Colonic mucosa (tissue), 4 donors: Measurements from ENCODE around the gene ANKRD27. TPM values are rescaled to one million over a fixed set of nuclear protein-coding genes. Genes with fewer than 3 reads are reported as not detected.
"Not testable (repeated sequence)": the region's sequence is repeated elsewhere in the genome, so short reads cannot be mapped to it uniquely, and the experiment has no call there.

ENCODE experiments used
- DNase-seq: peaks from one replicate; pipeline ENCODE4 v3.0.0-alpha.2; 2020
- H3K27ac ChIP-seq: fragments of 200-600 bp; one replicate; pipeline ENCODE4 v1.8.0; 2021
- H3K27me3 ChIP-seq: fragments of 200-600 bp; one replicate; pipeline ENCODE4 v1.8.0; 2021
- H3K36me3 ChIP-seq: fragments of 200-600 bp; one replicate; pipeline ENCODE4 v1.8.0; 2021
- H3K4me1 ChIP-seq: fragments of 200-600 bp; one replicate; pipeline ENCODE4 v1.8.0; 2021; ENCODE audit warnings: mild to moderate bottlenecking
- H3K4me3 ChIP-seq: fragments of 200-600 bp; one replicate; pipeline ENCODE4 v1.8.0; 2021
- H3K9ac ChIP-seq, 2 donors: one replicate each; pipeline ENCODE4 v1.7.0; 2013; ENCODE audit warnings: control low read depth in 2 of 2, low read depth in 2 of 2, low read length in 2 of 2
- H3K9me3 ChIP-seq: fragments of 200-600 bp; one replicate; pipeline ENCODE4 v1.8.0; 2021
- CTCF ChIP-seq: fragments of 200-600 bp; IDR thresholded peaks from one replicate; pipeline ENCODE4 v1.8.0; 2022; ENCODE audit warnings: antibody characterized with exemption, mild to moderate bottlenecking
- intact Hi-C: fragments of 100-400 bp; cut with DNase I; formaldehyde crosslinking; loops from one replicate; pipeline ENCODE4 v1.14.1; 2022
- total RNA-seq, 2 donors: library from RNA; stranded (reverse); fragmentation: NEBNext Ultra II Directional in 1 of 2; extraction: Animal tissue kit (Norgen Biotek cat#: 25700) in 1 of 2; gene quantifications; one replicate each; pipeline ENCODE4 v1.2.1, GENCODE V29; 2021
- donor health status: healthy.
- donor health status: DM: no; HTN: no; CAD: no.
- donor health status: DM: no; HTN: no; CAD: no.

The ANKRD27 gene
- total RNA-seq, 2 donors from 2014 or later = 36.6 to 37.1 TPM

GRCh38 chr19:32594021-32594420 lies 81.0 kb downstream of the ANKRD27 start:
- DNase-seq = no peak
- Histone ChIP-seq H3K27me3 (no peaks in the 10 kb centered on the region), H3K27ac (no peak overlapping the region), H3K9me3 (no peaks in the 10 kb centered on the region), H3K9ac (no peak overlapping the region), H3K4me1 (no peaks in the 10 kb centered on the region), H3K4me3 (no peak overlapping the region), H3K36me3 (peaks cover 12% of the 10 kb centered on the region)
- intact Hi-C loops = no loop called here
- TF ChIP-seq CTCF = no peak

DNA sequence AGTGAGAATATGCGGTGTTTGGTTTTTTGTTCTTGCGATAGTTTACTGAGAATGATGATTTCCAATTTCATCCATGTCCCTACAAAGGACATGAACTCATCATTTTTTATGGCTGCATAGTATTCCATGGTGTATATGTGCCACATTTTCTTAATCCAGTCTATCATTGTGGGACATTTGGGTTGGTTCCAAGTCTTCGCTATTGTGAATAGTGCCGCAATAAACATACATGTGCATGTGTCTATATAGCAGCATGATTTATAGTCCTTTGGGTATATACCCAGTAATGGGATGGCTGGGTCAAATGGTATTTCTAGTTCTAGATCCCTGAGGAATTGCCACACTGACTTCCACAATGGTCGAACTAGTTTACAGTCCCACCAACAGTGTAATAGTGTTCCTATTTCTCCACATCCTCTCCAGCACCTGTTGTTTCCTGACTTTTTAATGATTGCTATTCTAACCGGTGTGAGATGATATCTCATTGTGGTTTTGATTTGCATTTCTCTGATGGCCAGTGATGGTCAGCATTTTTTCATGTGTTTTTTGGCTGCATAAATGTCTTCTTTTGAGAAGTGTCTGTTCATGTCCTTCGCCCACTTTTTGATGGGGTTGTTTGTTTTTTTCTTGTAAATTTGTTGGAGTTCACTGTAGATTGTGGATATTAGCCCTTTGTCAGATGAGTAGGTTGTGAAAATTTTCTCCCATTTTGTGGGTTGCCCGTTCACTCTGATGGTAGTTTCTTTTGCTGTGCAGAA lies 87.1 kb downstream of the ANKRD27 start:
- not testable (repeated sequence) for H3K4me3 ChIP-seq, H3K27ac ChIP-seq, H3K9ac ChIP-seq, H3K36me3 ChIP-seq, H3K27me3 ChIP-seq, H3K9me3 ChIP-seq, DNase-seq, H3K4me1 ChIP-seq
- intact Hi-C loops = loop anchor here (10.0 kb wide), 1 partner anchor 87 kb away; the partner anchor contains the start of genes ANKRD27 and RGS9BP

GRCh38 chr19:32581705-32582179 lies 93.2 kb downstream of the ANKRD27 start:
- no peak for TF ChIP-seq CTCF
- intact Hi-C loops = loop anchor here (10.0 kb wide), 1 partner anchor 93 kb away; the partner anchor contains the start of genes ANKRD27 and RGS9BP

GRCh38 chr19:32580901-32581704 lies 93.9 kb downstream of the ANKRD27 start, which contains the start of gene PDCD5:
Gene PDCD5, plus strand, starts transcription at chr19:32581190. Its CDS starts 72 bp downstream, at chr19:32581262.
- no peaks in the 10 kb centered on the region for H3K27me3 ChIP-seq
- peak; percentile 97 for DNase-seq
- H3K9ac ChIP-seq = peak within 1 kb of the TSS; percentile 76 to 77
- peak within 1 kb of the TSS; percentile 71 for H3K4me3 ChIP-seq
- no peaks in the 10 kb centered on the region for H3K9me3 ChIP-seq
- H3K4me1 ChIP-seq = peaks cover 3% of the 10 kb centered on the region
- no peak for TF ChIP-seq CTCF
- intact Hi-C loops = loop anchor here (10.0 kb wide), 1 partner anchor 94 kb away; the partner anchor contains the start of genes ANKRD27 and RGS9BP
- no peaks in the 10 kb centered on the region for H3K36me3 ChIP-seq
- peak within 1 kb of the TSS; percentile 81 for H3K27ac ChIP-seq

More at GRCh38 chr19:32581705-32582179, 93.2 kb downstream of the ANKRD27 start:
- no peaks in the 10 kb centered on the region for H3K9me3 ChIP-seq
- H3K4me3 ChIP-seq = peak overlapping the region; percentile 71
- H3K27ac ChIP-seq = peak overlapping the region; percentile 81
- H3K27me3 ChIP-seq = no peaks in the 10 kb centered on the region
- H3K9ac ChIP-seq = peak overlapping the region; percentile 76 to 77
- no peaks in the 10 kb centered on the region for H3K36me3 ChIP-seq
- peaks cover 3% of the 10 kb centered on the region for H3K4me1 ChIP-seq
- DNase-seq = peak; percentile 55

GRCh38 chr19:32580353-32580900 lies 94.6 kb downstream of the ANKRD27 start:
- no peaks in the 10 kb centered on the region for H3K36me3 ChIP-seq
- H3K27ac ChIP-seq = peak overlapping the region; percentile 81
- H3K4me1 ChIP-seq = peaks cover 3% of the 10 kb centered on the region
- DNase-seq = no peak
- intact Hi-C loops = loop anchor here (10.0 kb wide), 1 partner anchor 94 kb away; the partner anchor contains the start of genes ANKRD27 and RGS9BP
- no peaks in the 10 kb centered on the region for H3K27me3 ChIP-seq
- peak overlapping the region; percentile 57 to 64 for H3K9ac ChIP-seq
- no peak for TF ChIP-seq CTCF
- no peaks in the 10 kb centered on the region for H3K9me3 ChIP-seq
- H3K4me3 ChIP-seq = peak overlapping the region; percentile 71
